Stimulated activated naive CD8-positive, alpha-beta T cell treated with anti-CD3 and anti-CD28 coated beads, Interleukin-15, Interleukin-2, amounts not matched to agents 100 U/mL and 50 U/mL, for 24 hours (primary cell): ENCODE data around the gene OR56A1.

Experiments
- ATAC-seq: fragments of 150-1000 bp; cut with Tn5 transposase; one replicate; pipeline ENCODE4 v1.10.0; 2021
- DNase-seq: peaks from one replicate; pipeline ENCODE4 v3.0.0; 2021

The OR56A1 gene

DNA sequence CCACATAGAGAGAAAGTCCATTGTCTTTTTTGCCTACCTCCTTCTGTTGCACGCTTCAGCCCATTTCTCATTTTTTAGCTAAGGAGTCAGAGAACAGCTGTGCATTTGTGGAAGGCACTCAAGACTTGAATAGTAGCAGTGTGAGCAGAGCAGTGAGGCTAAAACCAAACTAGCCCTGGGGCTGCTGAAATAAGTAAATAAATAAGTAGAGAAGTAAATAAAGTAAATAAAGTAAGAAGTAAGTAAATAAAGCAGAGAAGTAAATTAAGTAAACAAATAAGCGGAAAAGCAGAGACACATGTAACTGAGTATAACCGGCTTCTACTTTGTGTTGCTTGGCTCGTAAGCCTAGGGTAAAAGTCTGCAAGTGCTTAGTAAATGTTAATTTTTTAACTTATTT is 41.4 kb downstream of the OR56A1 start:
- no peak for DNase-seq
- ATAC-seq, result no peak

DNA sequence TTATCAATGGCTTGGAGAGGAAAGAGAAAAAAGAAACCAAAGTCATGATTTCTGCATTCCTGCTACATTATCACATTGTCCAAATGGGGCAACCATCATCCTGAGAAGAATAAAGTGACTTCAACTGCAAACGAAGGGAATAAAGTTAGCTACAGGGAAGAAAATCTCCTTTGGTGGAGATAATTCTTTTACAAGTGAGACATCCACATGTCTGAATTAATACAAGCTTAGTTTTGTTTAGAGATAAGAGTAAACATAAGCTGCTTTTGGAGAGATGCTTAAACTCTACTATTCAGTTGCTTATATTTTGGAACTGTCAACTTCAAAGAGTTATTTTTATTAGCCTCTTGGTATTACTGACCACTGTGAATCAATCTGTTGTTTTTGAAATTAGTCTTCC is 43.7 kb downstream of the OR56A1 start, which contains the start of gene OR52L1:
Gene OR52L1, minus strand, starts transcription at position 101 of the 400 bp plus-strand sequence. Its CDS starts 55 bp downstream, at position 46.
- ATAC-seq (no peak), DNase-seq (no peak)

DNA sequence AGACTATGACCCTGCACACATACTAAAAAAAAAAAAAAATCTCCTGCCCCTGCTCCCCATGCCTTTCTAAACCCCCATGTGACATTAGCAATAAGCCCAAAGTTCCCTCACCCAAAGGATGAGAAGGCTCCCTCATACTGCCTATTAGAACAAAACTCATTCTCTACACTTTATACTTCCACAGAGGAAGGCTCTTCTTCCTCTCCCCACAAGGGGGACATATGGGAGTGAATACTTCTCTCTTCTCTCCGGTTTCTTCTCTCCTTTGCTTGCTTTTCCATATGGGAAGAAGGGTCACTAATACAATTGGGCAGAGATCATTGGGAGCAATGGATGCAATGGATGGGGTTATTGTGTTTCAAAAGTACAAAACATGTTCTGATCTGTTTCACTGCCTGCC is 47.1 kb downstream of the OR56A1 start:
- no peak for ATAC-seq
- no peak for DNase-seq

DNA sequence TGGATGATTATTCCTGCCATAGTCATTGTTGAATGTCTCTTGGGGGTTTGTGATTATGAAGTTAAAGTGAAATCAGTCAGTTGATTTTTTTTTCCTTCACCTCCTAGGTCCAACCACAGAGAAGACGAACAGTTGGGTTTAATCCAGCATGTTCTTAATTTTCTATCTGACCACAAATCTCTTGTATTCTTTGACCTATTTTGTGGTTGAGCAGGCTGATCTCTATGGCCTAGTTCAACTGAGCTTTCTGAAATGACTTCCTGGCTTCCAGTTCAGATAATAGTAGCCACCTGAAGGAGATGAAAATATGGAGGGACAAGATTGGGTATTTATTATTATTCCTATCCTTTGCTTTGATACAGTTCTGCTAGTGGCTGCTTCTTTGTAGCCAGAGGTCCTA is 57.0 kb downstream of the OR56A1 start:
- ATAC-seq, result no peak

More for the DNA sequence above, 57.0 kb downstream of the OR56A1 start:
- DNase-seq, result no peak
